ENCODE results near the gene BTG4.

BTG4 gene

GRCh38 chr11:111499483-111499882 is 12.7 kb downstream of the BTG4 start:
- Histone ChIP-seq H3K79me2 (ENCODE audit: low read length) (no peaks in the 10 kb centered on the region), H2AFZ (ENCODE audit: low read depth, low read length) (no peak overlapping the region), H3K36me3 (replicated peaks; ENCODE audit: low read depth, low read length) (no peaks in the 10 kb centered on the region), H3K4me1 (ENCODE audit: low read length) (no peaks in the 10 kb centered on the region), H4K20me1 (ENCODE audit: insufficient read depth, low read length) (no peaks in the 10 kb centered on the region), H3K27me3 (ENCODE audit: low read depth, low read length) (peaks cover 10% of the 10 kb centered on the region; the same call in 1 of the 2 replicates), H3K9me3 (ENCODE audit: insufficient read depth, low read length) (no peaks in the 10 kb centered on the region), H3K4me2 (ENCODE audit: low read length) (no peak overlapping the region), H3K9ac (ENCODE audit: low read length) (no peak overlapping the region), H3K27ac (ENCODE audit: low read length) (no peak overlapping the region), H3K4me3 (ENCODE audit: low read length) (no peak overlapping the region)
- TF ChIP-seq EZH2phosphoT487 (IDR thresholded peaks at IDR 0.05; ENCODE audit: low read depth) (no peak), CTCF (IDR thresholded peaks at IDR 0.05; ENCODE audit: low read depth, low read length) (no peak)

- Histone ChIP-seq H3K9ac (ENCODE audit: low read length) (no peak overlapping the region), H3K27ac (ENCODE audit: low read length) (no peak overlapping the region), H3K79me2 (ENCODE audit: low read length) (no peaks in the 10 kb centered on the region), H3K4me2 (ENCODE audit: low read length) (no peak overlapping the region), H3K27me3 (ENCODE audit: low read depth, low read length) (peaks cover 13% of the 10 kb centered on the region; the same call in 1 of the 2 replicates), H4K20me1 (ENCODE audit: insufficient read depth, low read length) (no peaks in the 10 kb centered on the region), H3K36me3 (replicated peaks; ENCODE audit: low read depth, low read length) (no peaks in the 10 kb centered on the region), H3K4me3 (ENCODE audit: low read length) (no peak overlapping the region), H3K9me3 (ENCODE audit: insufficient read depth, low read length) (no peaks in the 10 kb centered on the region), H2AFZ (ENCODE audit: low read depth, low read length) (no peak overlapping the region), H3K4me1 (ENCODE audit: low read length) (no peaks in the 10 kb centered on the region)
- no peak for TF ChIP-seq EZH2phosphoT487 (IDR thresholded peaks at IDR 0.05; ENCODE audit: low read depth)
- TF ChIP-seq CTCF (IDR thresholded peaks at IDR 0.05; ENCODE audit: low read depth, low read length): no peak
These were observed 18.1 kb downstream of the BTG4 start for GRCh38 chr11:111494040-111494439.

GRCh38 chr11:111490496-111490895 is 21.7 kb downstream of the BTG4 start:
- TF ChIP-seq CTCF (IDR thresholded peaks at IDR 0.05; ENCODE audit: low read depth, low read length): no peak
- no peak for TF ChIP-seq EZH2phosphoT487 (IDR thresholded peaks at IDR 0.05; ENCODE audit: low read depth)
- H3K36me3 ChIP-seq (replicated peaks; ENCODE audit: low read depth, low read length): no peaks in the 10 kb centered on the region
- no peak overlapping the region for H3K4me2 ChIP-seq (ENCODE audit: low read length)
- no peaks in the 10 kb centered on the region for H4K20me1 ChIP-seq (ENCODE audit: insufficient read depth, low read length)
- H3K4me1 ChIP-seq (ENCODE audit: low read length): no peaks in the 10 kb centered on the region
- no peaks in the 10 kb centered on the region for H3K79me2 ChIP-seq (ENCODE audit: low read length)
- no peak overlapping the region for H3K9ac ChIP-seq (ENCODE audit: low read length)
- 0 out of 2 replicates have a peak, but pooled peaks cover 2% of the 10 kb centered on the region for H3K27me3 ChIP-seq (ENCODE audit: low read depth, low read length)
- no peak overlapping the region for H2AFZ ChIP-seq (ENCODE audit: low read depth, low read length)
- no peak overlapping the region for H3K27ac ChIP-seq (ENCODE audit: low read length)
- H3K4me3 ChIP-seq (ENCODE audit: low read length): no peak overlapping the region
- no peaks in the 10 kb centered on the region for H3K9me3 ChIP-seq (ENCODE audit: insufficient read depth, low read length)

GRCh38 chr11:111483431-111483830 is 28.8 kb downstream of the BTG4 start:
- peaks cover 25% of the 10 kb centered on the region for H3K9me3 ChIP-seq (ENCODE audit: insufficient read depth, low read length)
- TF ChIP-seq CTCF (IDR thresholded peaks at IDR 0.05; ENCODE audit: low read depth, low read length): no peak
- TF ChIP-seq EZH2phosphoT487 (IDR thresholded peaks at IDR 0.05; ENCODE audit: low read depth): no peak
- peaks cover 5% of the 10 kb centered on the region for H3K36me3 ChIP-seq (replicated peaks; ENCODE audit: low read depth, low read length)
- no peaks in the 10 kb centered on the region for H4K20me1 ChIP-seq (ENCODE audit: insufficient read depth, low read length)
- no peak overlapping the region for H3K4me3 ChIP-seq (ENCODE audit: low read length)
- no peak overlapping the region for H2AFZ ChIP-seq (ENCODE audit: low read depth, low read length)
- no peaks in the 10 kb centered on the region for H3K79me2 ChIP-seq (ENCODE audit: low read length)
- H3K27me3 ChIP-seq (ENCODE audit: low read depth, low read length): no peaks in the 10 kb centered on the region
- H3K4me2 ChIP-seq (ENCODE audit: low read length): no peak overlapping the region
- no peaks in the 10 kb centered on the region for H3K4me1 ChIP-seq (ENCODE audit: low read length)
- no peak overlapping the region for H3K27ac ChIP-seq (ENCODE audit: low read length)
- H3K9ac ChIP-seq (ENCODE audit: low read length): no peak overlapping the region
